Endothelial cell of umbilical vein (primary cell): ENCODE measurements around the gene MATN4. TPM values are rescaled to one million over a fixed set of nuclear protein-coding genes. Genes with fewer than 3 reads are reported as not detected.

Experiments used
- BruUV-seq: library from RNA; stranded (reverse); fragments of 400-500 nt; replicated peaks from 2 replicates; lab custom pipeline; 2021; lab: Mats Ljungman, UMichigan
- CTCF ChIA-PET: fragments of 300-600, 350-600 bp; sonication (Branson Sonifier 250); formaldehyde crosslinking; loops from one replicate; lab custom pipeline; 2021; ENCODE audit warnings: antibody characterized with exemption, inconsistent platforms; lab: Charles Lee
- POLR2A ChIA-PET: fragments of 300-600, 350-600 bp; sonication (Branson Sonifier 250); formaldehyde crosslinking; loops from one replicate; lab custom pipeline; 2021; ENCODE audit warnings: antibody characterized with exemption, inconsistent platforms; lab: Charles Lee
- DNase-seq: peaks from one replicate; pipeline ENCODE4 v3.0.0-alpha.2; 2011; ENCODE audit warnings: low read depth, low spot score
- FAIRE-seq: peaks from 2 replicates; lab custom pipeline; 2011; peaks lifted over from hg19 to GRCh38; lab: Jason Lieb, UNC
- H2AFZ ChIP-seq: 2 replicates; pipeline ENCODE4 v1.6.0; 2012; ENCODE audit warnings: low read depth, low read length, control low read depth, inconsistent platforms
- H3K27ac ChIP-seq: 2 replicates; pipeline ENCODE4 v1.5.1; 2011; ENCODE audit warnings: low read depth, mild to moderate bottlenecking, control low read depth, low read length, moderate library complexity; ENCODE audit not compliant: insufficient read depth
- H3K27me3 ChIP-seq, 2 experiments: 2 replicates each; pipeline versions ENCODE4 v1.6.0 to v1.6.1; 2011; ENCODE audit warnings: low read length in 2 of 2, mixed read lengths in 1 of 2; ENCODE audit not compliant: control insufficient read depth in 2 of 2, insufficient read depth in 2 of 2
- H3K36me3 ChIP-seq, 2 experiments: 2 replicates in 1 of 2; 3 replicates in 1 of 2; pipeline ENCODE4 v1.5.1; 2011; ENCODE audit warnings: low read length in 2 of 2, mild to moderate bottlenecking in 1 of 2, moderate library complexity in 1 of 2; ENCODE audit not compliant: control insufficient read depth in 2 of 2, insufficient read depth in 2 of 2; ENCODE audit errors: extremely low read depth in 1 of 2
- H3K4me1 ChIP-seq: 3 replicates; pipeline ENCODE4 v1.5.1; 2011; ENCODE audit warnings: mild to moderate bottlenecking, low read length; ENCODE audit not compliant: control insufficient read depth, insufficient read depth; ENCODE audit errors: extremely low read depth
- H3K4me2 ChIP-seq: 2 replicates; pipeline ENCODE4 v1.6.1; 2011; ENCODE audit warnings: low read length, control low read depth, mixed read lengths; ENCODE audit not compliant: insufficient read depth
- H3K4me3 ChIP-seq, 3 experiments: fragments of 200-600 bp in 1 of 3; sonication (generic), shearing (Covaris generic) in 1 of 3; replicated peaks in 1 of 3; 2 replicates each; pipeline ENCODE4 v1.5.1; 2011 to 2016; ENCODE audit warnings: control low read depth in 3 of 3, low read length in 3 of 3, mild to moderate bottlenecking in 2 of 3, inconsistent platforms in 1 of 3, low read depth in 1 of 3, moderate library complexity in 1 of 3; ENCODE audit not compliant: insufficient read depth in 1 of 3
- H3K79me2 ChIP-seq: 2 replicates; pipeline ENCODE4 v1.6.0; 2012; ENCODE audit warnings: low read length, inconsistent platforms; ENCODE audit not compliant: control insufficient read depth, insufficient read depth
- H3K9ac ChIP-seq: replicated peaks from 2 replicates; pipeline ENCODE3; 2011; ENCODE audit warnings: low read length, control low read depth; ENCODE audit not compliant: insufficient read depth; ENCODE audit errors: extremely low read depth
- H3K9me1 ChIP-seq: replicated peaks from 3 replicates; pipeline ENCODE4 v1.6.0; 2011; ENCODE audit warnings: mild to moderate bottlenecking, low read length; ENCODE audit not compliant: control insufficient read depth, insufficient read depth; ENCODE audit errors: extremely low read depth
- H3K9me3 ChIP-seq: replicated peaks from 2 replicates; pipeline ENCODE4 v1.5.1; 2012; ENCODE audit warnings: low read length, inconsistent platforms; ENCODE audit not compliant: control insufficient read depth, insufficient read depth
- H4K20me1 ChIP-seq: replicated peaks from 2 replicates; pipeline ENCODE3; 2011; ENCODE audit warnings: mild to moderate bottlenecking, low read length; ENCODE audit not compliant: control insufficient read depth, insufficient read depth; ENCODE audit errors: extremely low read depth
- EZH2 ChIP-seq: IDR thresholded peaks from 2 replicates; pipeline ENCODE4 v1.6.1; 2012; ENCODE audit warnings: borderline replicate concordance, low read depth, mild to moderate bottlenecking, moderate library complexity, low read length, inconsistent platforms; ENCODE audit not compliant: severe bottlenecking
- FOS ChIP-seq: IDR thresholded peaks from 2 replicates; pipeline ENCODE4 v1.6.1; 2011; ENCODE audit warnings: mild to moderate bottlenecking, low read length, moderate library complexity, borderline replicate concordance; ENCODE audit not compliant: insufficient read depth
- GATA2 ChIP-seq: IDR thresholded peaks from 2 replicates; pipeline ENCODE4 v1.7.0; 2011; ENCODE audit warnings: low read depth, mild to moderate bottlenecking, moderate library complexity, mixed read lengths, low read length; ENCODE audit not compliant: insufficient read length, insufficient read depth
- JUN ChIP-seq: IDR thresholded peaks from 2 replicates; pipeline ENCODE4 v1.6.1; 2011; ENCODE audit warnings: borderline replicate concordance, low read depth; ENCODE audit not compliant: insufficient read length, insufficient read depth
- MAX ChIP-seq: IDR thresholded peaks from 2 replicates; pipeline ENCODE4 v1.6.1; 2011; ENCODE audit not compliant: insufficient read depth, insufficient read length
- MYC ChIP-seq: IDR thresholded peaks from one replicate; pipeline ENCODE4 v1.6.1; 2011; ENCODE audit warnings: mild to moderate bottlenecking, low read depth, low read length
- POLR2A ChIP-seq: IDR thresholded peaks from 2 replicates; pipeline ENCODE4 v1.6.1; 2012; ENCODE audit warnings: low read depth, mild to moderate bottlenecking, control low read depth, low read length
- POLR2AphosphoS5 ChIP-seq: IDR thresholded peaks from 2 replicates; pipeline ENCODE4 v1.6.1; 2012; ENCODE audit warnings: low read depth, mild to moderate bottlenecking, control low read depth, low read length, moderate library complexity; ENCODE audit not compliant: insufficient read depth
- dilution Hi-C: fragments of 300-500 bp; cut with MboI; formaldehyde crosslinking; loops from one replicate; pipeline ENCODE4 v1.15.0; 2019; ENCODE audit warnings: low sequenced_read_pairs; ENCODE audit not compliant: extremely low pct_ligation_motif_present
- intact Hi-C: fragments of 100-400 bp; cut with micrococcal nuclease; formaldehyde crosslinking; loops from one replicate; pipeline ENCODE4 v1.10.0; 2022
- polyA plus RNA-seq, 4 experiments: library from polyadenylated mRNA; depleted of rRNA in 3 of 4; stranded (reverse) in 3 of 4; unstranded in 1 of 4; fragments of >200 nt; gene quantifications; 2 replicates each; pipeline versions ENCODE4 v1.2.1 to v1.2.3, GENCODE V29; 2011 to 2012; ENCODE audit warnings: missing spikeins in 1 of 4
- total RNA-seq: library from RNA; stranded (reverse); gene quantifications from 2 replicates; pipeline ENCODE4 v1.2.3, GENCODE V29; 2021
- TF ChIP-seq, protein P1 (sequence below), 2 donors: IDR thresholded peaks; 1 replicate in 1 of 2; 2 replicates in 1 of 2; pipeline ENCODE4 v1.5.1; 2011; ENCODE audit warnings: low read length in 2 of 2, mild to moderate bottlenecking in 2 of 2, moderate library complexity in 2 of 2, control low read depth in 1 of 2, inconsistent platforms in 1 of 2, low read depth in 1 of 2; ENCODE audit not compliant: insufficient read depth in 1 of 2; ENCODE audit errors: extremely low read depth in 1 of 2

The MATN4 gene
- total and polyA plus RNA-seq, 2 donors (not counting 3 experiments of a cell fraction or from before 2014, with no cell fraction given), result 0.10 TPM; not detected in 1

DNA sequence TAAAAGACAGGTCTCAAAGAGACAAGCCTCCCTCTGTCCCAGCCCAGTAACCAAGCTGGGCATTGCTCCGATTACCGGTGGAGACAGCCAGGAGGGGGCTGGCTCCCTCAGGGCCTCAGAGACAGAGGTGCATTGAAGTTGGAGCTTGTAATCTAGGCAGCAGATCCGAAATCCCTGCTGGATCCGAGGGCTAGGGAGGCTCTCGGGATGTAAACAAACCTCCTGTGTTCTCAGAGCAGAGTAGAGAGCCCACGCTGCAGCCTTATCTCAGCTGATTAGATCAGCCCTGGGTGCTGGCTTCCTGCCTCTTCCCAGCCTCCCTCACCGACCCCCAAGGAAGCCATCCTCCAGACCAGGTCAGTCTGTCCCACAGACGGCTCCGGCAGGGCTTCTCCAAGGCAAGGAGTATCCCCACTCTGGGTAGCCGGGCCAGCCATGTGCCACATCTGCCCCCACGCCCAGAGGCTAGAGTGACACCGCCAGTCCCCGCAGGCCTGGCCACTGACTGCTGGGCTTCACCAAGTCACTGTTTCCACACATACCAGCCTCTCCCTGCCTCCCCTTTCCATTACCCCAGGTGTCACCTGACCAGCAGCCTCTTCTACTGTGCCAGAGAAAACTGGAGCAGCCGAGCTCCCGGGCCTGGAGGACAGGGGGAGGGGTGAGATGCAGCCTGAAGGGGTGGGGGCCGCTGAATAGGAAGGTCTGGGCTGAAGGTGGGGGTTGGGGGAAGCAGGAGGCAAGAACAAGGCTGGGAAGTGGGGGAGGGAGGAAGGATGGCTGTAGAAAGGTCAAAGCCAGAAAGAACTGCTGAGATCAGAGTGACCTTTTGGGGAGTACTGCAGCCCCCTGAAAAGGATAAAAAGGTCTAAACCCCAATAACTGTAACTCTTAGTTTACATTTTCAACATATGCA, 34.1 kb upstream of the MATN4 start:
- BruUV-seq, result no TSS peak
- DNase-seq, result peak; percentile 50
- Histone ChIP-seq H3K36me3 (peaks cover 0 to 3% of the 10 kb centered on the region in 2 experiments), H3K4me3 (no peak overlapping the region), H3K4me2 (no peak overlapping the region), H3K79me2 (peaks cover 81% of the 10 kb centered on the region), H3K9me1 (no peaks in the 10 kb centered on the region), H3K27ac (peak overlapping the region; percentile 13), H3K9ac (no peak overlapping the region), H2AFZ (no peak overlapping the region), H4K20me1 (no peaks in the 10 kb centered on the region), H3K9me3 (no peaks in the 10 kb centered on the region), H3K27me3 (no peaks in the 10 kb centered on the region), H3K4me1 (peaks cover 68% of the 10 kb centered on the region)
- dilution Hi-C loops (no loop called here), intact Hi-C loops (loop anchor here (10.0 kb wide), 1 partner anchor 573 kb away; the partner anchor contains the start of gene PLTP)
- FAIRE-seq, result no peak
- CTCF ChIA-PET, result interaction anchor here (1.2 to 1.6 kb wide), 6 partner anchors 11 to 95 kb away, joined by 3 to 9 read pairs (median 4); partner anchors contain the start of gene SYS1
- TF ChIP-seq MAX, result no peak
- TF ChIP-seq JUN, result no peak
- TF ChIP-seq FOS, result no peak
- TF ChIP-seq GATA2, result peak; percentile 52
- TF ChIP-seq POLR2AphosphoS5, result no peak
- TF ChIP-seq POLR2A, result no peak
- TF ChIP-seq, protein P1, sequence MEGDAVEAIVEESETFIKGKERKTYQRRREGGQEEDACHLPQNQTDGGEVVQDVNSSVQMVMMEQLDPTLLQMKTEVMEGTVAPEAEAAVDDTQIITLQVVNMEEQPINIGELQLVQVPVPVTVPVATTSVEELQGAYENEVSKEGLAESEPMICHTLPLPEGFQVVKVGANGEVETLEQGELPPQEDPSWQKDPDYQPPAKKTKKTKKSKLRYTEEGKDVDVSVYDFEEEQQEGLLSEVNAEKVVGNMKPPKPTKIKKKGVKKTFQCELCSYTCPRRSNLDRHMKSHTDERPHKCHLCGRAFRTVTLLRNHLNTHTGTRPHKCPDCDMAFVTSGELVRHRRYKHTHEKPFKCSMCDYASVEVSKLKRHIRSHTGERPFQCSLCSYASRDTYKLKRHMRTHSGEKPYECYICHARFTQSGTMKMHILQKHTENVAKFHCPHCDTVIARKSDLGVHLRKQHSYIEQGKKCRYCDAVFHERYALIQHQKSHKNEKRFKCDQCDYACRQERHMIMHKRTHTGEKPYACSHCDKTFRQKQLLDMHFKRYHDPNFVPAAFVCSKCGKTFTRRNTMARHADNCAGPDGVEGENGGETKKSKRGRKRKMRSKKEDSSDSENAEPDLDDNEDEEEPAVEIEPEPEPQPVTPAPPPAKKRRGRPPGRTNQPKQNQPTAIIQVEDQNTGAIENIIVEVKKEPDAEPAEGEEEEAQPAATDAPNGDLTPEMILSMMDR (IDR thresholded peaks at IDR 0.05; ENCODE audit: extremely low read depth in 1 of 2, insufficient read depth in 1 of 2, low read depth in 1 of 2, low read length in 2 of 2), result no peak
- no peak for TF ChIP-seq EZH2
- no peak for TF ChIP-seq MYC
- POLR2A ChIA-PET, result interaction anchor here (0.7 to 1.9 kb wide), 2 partner anchors 20 to 73 kb away, joined by 3 to 4 read pairs; partner anchors contain the start of genes PIGT and SYS1
